NCI-H82 (cell line): Measurements from ENCODE around the gene ACTN2.

ENCODE experiments used
- DNase-seq: peaks from one replicate; lab custom pipeline; 2025; lab: John Stamatoyannopoulos, UW

The ACTN2 gene

DNA sequence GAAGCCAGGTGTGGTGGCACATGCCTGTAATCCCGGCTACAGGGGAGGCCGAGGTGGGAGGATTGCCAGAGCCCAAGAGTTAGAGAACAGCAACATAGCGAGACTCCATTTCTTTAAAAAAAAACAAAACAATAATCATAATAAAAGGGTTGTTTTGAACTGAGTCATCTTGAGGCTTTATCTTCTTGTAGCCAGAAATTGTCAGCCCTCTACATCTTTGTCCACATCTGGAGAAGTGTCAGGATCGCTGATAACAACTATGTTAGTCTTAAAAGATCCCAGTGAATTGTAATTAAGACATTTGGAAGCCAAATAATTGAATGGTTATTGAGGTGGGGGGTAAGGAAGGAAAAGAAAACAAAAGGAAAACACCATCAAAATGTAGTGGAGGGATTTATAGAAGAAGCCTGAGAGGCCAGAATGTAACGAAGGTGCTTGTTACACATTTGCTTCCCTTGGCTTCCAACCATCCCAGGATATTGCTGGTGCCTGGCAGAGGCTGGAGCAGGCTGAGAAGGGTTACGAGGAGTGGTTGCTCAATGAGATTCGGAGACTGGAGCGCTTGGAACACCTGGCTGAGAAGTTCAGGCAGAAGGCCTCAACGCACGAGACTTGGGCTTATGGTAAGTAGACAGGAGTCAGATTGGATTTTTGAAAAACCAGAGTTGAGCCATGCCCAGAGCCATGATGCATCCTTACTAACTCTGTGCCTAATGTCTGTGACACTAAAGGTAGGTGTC is 56.3 kb downstream of the ACTN2 start:
- DNase-seq: no peak

DNA sequence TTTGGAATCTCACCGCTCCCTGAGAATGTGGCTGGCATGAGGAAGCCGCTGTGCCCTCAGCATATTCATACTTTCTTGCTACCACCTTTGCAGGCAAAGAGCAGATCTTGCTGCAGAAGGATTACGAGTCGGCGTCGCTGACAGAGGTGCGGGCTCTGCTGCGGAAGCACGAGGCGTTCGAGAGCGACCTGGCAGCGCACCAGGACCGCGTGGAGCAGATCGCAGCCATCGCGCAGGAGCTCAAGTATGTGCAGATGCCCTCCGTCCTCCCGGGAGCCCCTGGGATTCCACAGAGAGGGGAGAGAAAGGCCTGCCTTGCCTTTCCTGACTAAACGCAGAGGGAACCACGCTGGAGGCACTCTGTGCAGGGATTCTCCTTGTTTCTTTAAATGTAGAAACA is 58.2 kb downstream of the ACTN2 start:
- no peak for DNase-seq

DNA sequence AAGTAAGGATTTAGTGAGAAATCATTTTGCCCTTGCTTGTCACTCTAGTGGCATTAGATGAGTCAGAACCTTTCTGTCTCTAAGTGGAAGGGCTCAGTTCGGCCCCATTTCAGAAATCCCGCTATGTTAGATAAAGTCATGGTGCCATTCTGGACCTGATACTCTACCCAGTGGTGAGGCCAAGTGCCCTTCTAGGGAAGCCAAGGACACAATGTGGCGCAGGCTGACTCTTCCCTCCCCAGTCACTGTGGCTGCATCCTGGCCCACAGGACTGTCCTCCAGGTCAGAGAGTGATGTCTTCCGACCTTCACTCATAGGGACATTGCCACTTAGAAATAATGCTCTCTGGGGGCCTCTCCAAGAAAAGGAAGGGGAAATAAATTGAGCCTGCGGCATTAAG is 60.5 kb downstream of the ACTN2 start:
- DNase-seq: no peak

DNA sequence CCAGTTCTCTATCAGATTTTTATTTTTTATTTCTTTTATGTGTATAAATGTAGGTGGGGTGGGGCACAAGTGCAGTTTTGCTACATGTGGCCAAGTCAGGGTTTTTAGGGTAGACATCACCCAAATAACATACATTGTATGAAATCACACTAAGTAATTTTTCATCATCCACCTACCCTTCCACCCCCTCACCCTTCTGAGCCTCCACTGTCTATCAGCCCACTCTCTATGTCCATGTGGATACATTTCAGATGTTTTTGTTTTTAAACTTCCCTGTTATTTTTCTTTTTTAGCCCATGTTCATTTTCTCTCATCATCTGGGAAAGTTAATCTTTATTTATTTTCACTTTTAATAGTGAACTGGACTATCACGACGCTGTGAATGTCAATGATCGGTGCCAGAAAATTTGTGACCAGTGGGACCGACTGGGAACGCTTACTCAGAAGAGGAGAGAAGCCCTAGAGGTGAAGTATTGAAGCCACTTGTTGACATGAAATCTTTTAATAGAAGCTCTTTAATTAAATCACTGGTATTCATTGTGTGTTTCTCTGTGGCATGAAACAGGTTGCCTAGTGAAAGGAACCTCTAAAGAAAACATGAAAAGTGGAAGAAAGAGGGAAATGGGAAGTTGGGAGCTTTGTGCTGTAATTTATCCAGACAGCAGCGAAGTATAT is 61.1 kb downstream of the ACTN2 start:
- no peak for DNase-seq

DNA sequence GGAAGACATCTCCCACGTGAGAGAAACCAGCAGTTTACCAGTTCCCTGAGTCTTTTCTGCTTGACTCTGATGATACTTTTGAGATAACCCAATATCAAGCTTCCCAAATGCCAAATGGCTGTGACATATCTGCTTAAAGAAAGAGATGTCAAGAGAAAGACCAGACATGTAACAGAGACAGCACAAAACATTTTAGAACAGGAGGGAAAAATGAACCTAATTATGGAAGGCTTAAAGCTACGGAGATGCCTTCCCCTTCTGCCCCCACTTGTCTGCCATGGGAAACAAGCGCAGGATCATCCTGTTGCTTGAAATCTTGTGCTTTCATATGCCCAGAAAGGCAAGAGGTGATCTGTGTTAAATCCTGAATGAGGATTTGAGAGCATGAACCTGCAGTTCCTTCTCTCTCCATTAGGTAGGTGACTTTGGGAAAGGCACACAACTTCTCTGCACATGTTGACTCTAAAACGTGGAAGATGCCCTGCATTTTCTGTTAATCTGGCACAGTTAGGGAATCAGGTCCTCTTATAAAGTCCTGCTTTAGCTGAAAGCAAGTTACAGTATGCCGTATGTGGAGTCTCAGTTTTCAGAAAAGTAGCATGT is 62.1 kb downstream of the ACTN2 start:
- DNase-seq: peak; percentile 42

DNA sequence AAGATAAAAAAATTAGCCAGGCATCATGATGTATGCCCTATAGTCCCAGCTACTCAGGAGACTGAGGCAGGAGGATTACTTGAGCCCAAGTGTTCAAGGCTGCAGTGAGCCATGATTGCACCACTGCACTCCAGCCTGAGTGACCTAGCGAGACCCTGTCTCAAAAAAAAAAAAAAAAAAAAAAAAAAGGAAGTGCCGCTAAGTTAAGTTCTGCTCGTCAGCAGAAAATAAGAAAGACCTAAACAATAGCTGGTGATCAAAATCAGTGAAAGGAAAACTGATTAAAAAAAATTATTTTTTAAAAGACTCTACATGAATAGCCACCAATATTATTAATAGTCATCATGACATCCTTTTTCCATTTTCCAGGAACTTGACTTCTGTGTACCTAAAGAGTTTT is 64.6 kb downstream of the ACTN2 start:
- no peak for DNase-seq

DNA sequence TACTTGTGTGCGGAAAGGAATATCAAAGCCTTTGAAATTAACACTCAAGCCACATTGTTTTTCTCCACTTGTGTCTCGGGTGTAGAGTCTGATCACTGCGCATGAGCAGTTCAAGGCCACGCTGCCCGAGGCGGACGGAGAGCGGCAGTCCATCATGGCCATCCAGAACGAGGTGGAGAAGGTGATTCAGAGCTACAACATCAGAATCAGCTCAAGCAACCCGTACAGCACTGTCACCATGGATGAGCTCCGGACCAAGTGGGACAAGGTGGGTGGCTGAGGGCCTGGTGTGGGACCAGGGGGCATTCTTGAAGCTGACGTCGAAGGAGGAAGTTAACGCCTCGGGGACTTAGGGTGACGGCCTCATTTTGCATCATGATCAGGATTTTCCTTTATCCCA is 65.1 kb downstream of the ACTN2 start:
- DNase-seq: no peak

DNA sequence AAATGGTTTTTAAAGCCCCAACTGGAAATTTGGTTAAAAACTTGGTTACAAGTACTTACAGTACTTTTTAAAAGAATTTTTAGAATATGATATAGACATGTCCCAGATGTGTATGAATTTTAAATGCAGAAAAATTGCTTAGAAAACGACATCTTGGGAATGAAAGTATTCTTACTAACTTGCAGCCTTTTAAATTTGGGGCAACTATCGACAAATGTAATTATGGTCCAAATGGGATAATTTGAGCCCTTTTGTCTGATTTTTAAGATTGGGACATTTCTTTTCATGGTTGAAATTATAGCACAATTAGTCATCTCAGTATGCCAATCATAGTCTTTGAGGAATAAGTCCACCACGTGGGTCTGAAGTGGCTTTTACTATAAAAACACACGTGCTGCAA is 65.6 kb downstream of the ACTN2 start:
- no peak for DNase-seq

DNA sequence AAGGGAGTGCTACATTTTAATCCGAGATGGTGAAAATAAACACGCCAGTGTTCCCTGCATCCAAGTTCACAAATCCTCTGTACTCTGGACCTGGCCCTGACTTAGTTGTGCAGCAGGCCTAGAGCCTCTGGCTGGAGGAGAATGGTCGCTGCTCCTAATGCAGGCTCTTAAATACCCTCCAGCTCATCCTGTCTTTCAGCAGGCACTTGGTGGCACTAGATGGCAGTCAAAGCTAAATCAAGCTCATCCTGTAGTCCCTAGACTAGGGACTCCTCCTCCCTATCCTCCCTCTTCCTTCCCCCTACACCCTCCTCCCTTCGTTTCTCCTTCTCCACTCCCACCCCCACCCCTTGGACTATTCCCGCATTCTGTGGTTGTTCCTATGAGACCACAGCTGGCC is 67.2 kb downstream of the ACTN2 start:
- peak; percentile 78 for DNase-seq

DNA sequence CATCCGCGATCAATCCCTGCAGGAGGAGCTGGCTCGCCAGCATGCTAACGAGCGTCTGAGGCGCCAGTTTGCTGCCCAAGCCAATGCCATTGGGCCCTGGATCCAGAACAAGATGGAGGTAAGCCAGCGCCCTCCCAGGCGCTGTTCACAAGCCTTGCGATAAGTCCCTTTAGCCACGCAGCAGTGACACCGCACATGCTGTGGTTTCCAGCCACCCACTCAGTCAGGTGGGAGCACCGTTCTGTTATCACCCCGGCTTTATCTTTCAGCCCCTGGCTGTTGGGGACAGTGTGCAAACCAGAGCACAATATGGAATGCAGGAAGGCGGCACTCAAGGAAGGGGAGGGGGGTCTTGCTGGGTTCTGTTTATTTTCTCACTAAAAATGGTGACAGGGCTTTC is 67.7 kb downstream of the ACTN2 start:
- DNase-seq: no peak

DNA sequence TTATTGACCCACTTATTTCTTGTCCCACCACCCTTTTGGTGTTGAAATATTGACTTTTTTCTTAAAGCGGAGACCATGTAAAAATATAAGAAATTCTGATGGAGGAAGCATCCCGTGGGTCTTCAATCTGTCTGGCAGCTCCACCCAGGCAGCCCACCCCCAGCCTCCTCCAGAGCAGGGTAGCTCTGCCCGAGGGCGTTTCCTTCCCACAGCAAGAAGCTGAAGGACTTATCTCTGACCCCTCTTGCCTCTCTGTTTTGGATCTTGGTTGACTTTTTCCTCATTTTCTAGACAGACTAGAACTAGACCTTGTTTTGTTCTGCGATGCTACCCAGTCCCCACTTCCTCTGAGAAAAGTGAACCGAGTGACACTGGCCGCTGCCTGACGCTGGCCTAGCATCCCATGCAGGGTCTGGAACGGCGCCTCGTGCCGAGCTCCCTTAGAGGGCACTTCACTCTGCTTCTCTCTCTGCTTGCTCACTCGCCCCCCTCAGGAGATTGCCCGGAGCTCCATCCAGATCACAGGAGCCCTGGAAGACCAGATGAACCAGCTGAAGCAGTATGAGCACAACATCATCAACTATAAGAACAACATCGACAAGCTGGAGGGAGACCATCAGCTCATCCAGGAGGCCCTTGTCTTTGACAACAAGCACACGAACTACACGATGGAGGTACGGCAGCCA is 68.4 kb downstream of the ACTN2 start:
- DNase-seq: no peak

DNA sequence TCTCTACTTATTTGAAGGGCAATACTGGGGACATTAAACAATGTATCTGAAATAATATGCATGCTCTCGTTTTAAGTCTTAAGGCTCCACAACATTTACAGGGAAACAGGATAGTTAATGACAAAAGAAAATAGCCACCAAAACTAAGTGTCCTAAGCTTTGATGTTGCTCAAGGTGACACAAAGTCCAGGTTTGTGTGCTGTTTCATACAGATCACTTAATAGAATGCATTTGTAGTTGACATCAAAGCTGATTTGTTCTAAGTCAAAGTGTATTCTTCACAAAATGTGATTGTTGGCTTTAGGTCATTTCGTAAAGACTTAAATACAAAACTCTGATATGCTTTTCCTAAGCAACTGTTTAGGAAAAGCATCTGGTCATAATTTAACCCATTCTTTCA is 71.3 kb downstream of the ACTN2 start:
- DNase-seq: no peak

DNA sequence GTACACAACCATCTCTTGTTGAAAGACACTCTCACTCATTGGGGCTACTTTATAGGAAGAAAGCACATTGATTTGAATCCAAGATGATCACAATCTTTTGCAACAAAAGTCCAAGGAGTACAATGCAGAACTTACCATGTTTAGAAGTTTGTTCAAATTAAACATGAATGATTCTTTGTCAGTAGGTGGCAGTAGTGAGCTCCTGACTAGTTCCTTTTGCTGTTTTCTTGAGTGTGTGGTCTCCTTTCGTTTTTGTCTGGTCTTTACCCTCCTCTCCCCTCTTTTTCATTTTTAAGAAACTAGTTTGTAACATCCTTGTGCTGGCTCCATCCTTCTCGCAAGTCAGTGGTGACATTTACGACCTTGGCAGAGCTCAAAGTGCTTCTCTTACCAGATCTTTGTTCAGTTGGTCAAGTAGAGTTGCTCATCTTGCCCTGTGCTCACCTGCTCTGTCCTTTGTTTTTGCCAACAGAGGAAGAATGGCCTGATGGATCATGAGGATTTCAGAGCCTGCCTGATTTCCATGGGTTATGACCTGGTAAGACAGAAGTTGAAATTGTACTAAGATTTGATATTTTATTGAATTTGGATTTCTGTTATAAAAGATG is 73.1 kb downstream of the ACTN2 start:
- DNase-seq: peak; percentile 76

DNA sequence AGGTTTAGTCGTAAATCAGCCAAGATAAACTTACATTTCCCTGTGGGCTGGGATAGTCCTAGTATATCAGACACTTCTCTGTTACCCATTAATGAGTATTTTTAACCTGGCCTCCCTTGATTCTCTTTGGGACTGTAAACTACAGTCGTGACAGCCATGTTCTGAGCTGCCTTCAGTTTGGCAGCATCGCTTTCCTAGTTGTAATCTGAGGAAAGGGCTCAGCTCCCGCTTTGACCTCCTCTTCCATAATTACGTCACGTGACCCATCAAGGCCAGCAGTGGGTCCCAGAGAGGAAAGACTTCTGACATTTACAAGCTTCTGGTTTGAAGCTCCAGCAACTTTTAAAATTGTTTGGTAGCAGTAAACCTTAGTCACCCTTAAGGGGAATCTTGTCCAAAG is 74.2 kb downstream of the ACTN2 start:
- no peak for DNase-seq

DNA sequence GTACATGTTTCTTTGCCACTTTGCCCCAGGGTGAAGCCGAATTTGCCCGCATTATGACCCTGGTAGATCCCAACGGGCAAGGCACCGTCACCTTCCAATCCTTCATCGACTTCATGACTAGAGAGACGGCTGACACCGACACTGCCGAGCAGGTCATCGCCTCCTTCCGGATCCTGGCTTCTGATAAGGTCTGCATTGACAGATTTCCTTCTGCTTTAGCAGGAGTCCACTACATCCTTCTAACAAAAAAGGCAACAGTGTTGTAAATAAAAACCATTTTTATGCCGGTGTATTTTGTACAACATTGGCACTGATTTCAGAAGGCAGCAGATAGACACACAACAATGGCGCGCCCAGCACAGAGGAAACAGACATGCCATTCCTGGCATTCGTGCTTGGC is 74.7 kb downstream of the ACTN2 start:
- no peak for DNase-seq

DNA sequence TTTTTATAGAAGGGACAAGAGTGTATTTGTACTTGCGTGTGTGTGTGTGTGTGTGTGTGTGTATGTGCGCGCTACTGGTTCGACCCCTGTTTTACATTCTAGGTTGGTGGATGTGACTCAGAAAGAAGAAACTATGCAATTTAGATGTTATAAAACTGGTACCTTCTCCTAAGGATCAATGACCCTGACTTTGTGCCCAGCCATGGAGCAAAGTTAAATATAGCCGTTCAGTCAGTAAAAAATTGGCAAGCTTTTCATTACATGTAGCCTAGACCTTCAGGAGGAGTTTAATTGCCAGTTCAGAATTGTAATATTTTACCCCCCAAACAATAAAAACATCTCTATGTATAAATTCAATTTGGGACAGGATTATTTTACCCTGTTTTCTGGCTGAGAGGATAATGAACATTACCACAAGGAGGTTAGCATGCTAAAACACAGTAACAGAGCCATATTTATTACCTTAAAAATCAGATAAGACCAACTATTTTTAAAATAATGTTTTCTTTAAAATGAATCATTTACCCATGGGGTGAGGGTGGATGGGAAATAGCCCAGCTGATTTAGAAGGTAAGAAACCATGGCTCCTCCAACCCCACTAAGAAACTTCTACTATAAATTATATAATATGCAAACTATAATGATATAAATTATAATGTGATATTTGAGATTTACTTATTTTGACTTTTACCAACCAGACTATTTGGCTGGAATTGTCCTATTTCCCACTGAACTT is 75.3 kb downstream of the ACTN2 start:
- DNase-seq: no peak

DNA sequence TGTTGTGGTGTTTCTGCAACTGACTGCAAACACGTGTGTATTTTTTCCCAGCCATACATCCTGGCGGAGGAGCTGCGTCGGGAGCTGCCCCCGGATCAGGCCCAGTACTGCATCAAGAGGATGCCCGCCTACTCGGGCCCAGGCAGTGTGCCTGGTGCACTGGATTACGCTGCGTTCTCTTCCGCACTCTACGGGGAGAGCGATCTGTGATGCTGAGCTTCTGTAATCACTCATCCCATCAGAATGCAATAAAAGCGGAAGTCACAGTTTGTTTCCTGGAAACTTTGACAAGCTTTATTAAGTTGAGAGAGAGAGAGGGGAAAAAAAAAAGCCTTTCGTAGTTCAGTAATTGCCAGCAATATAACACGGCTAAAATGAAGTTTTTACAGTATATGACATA is 76.1 kb downstream of the ACTN2 start:
- no peak for DNase-seq

DNA sequence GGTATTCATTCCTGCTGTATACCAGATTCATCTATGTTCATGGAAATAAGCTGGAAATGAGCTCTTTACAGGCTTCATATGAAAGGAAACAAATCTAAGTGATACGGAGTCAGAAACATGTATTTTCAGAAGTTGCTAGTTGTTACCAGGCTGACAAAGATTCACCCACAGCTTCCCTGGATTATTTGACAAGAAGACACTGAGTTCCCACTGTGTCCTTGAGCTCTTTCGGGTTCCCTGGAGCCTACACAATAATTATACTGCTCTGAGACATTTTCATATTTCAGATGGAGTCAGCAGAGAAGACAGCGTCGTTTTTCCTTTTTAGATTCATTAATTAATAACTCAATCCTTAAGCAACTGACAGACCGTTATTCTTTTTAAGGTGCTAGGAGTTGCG is 79.5 kb downstream of the ACTN2 start:
- no peak for DNase-seq

DNA sequence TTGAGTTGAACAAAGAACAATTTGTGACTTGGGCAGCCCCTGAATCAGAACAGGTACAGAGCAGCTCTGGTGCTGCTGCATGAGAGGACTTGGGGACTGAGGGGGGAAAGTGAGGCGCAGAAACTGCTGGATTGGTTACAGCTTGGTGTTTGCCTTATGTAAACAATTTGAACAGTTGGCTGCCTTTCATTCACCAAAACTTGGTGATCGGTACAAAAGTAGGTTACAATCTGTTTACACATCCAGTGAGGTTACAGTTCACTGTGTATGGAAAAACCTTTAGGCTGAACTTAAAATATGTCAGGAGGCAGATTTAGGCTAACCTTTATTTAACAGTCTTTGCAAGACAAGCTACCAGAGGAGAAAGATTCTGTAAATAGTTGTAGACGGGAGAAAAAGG is 80.2 kb downstream of the ACTN2 start:
- DNase-seq: no peak

DNA sequence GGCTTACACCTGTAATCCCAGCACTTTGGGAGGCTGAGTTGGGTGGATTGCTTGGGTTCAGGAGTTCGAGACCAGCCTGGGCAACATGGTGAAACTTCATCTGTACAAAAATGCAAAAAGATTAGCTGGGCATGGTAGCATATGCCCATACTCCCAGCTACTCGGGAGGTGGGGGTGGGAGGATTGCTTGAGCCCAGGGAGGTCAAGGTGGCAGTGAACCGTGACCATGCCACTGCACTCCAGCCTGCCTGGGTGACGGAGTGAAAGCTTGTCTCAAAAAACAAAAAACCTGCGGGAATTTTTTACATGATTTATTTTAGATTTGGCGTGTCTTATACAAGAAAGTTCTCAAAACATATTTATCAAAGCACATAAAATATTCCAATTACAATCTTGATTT is 81.0 kb downstream of the ACTN2 start:
- no peak for DNase-seq

DNA sequence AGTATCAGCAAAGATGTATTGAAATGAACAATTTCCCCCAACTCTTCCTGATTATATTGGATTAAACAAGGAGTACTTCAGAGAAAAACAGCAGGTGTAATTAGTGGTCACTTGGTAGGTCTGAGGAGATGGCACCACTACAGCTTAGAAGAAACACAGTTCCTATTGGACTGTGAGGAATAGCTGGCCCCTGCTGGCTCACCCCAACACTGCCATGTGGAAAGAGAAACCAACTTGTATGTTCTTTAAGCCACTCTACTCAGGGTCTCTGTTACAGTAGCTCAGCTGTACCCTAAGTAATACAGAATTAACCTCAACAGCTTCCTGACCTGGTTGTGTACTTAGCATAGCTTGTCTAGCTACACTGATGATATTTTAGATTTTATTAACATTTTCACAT is 82.3 kb downstream of the ACTN2 start:
- DNase-seq: no peak

DNA sequence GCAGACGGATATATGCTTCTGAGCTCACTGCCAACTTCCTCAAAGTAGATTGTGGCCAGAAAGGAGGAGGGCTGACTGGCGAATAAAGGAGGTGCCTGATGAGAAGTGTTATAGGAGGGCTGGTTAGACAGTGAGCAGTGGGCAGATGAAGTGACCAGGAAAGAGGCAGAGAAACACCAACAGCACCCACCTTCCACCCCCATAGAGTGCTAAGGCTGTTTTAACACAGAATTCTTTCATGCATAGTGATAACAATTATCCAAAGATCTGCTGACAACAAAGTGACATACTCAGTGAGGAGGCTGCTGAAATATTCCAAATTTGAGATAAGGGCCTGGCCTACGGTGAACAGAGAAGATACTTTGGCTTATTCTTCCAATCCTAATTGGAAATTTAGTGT is 87.6 kb downstream of the ACTN2 start:
- DNase-seq: no peak
